ENCODE results near the gene KLHL40. TPM values are rescaled to one million over a fixed set of nuclear protein-coding genes. Genes with fewer than 3 reads are reported as not detected.

The KLHL40 gene
- total RNA-seq, 4 donors from 2014 or later = 0.27 TPM; not detected in 3

- Histone ChIP-seq H3K4me3 (no peak overlapping the region), H3K27me3 (peaks cover 14% of the 10 kb centered on the region), H3K27ac (no peak overlapping the region), H3K9me3 (no peaks in the 10 kb centered on the region), H3K36me3 (no peaks in the 10 kb centered on the region), H3K4me1 (peaks cover 0 to 16% (median 4%) of the 10 kb centered on the region in 4 donors)
- intact Hi-C loops (cut with DNase I; ENCODE audit: low total_unique reads) = no loop called here
- WGBS, 2 donors (ENCODE audit: low coverage in 1 of 2) = 81 to 83% methylated on average over 3 to 22 of the region's 22 CpGs
- TF ChIP-seq POLR2A (IDR thresholded peaks at IDR 0.05) = no peak
- TF ChIP-seq CTCF (IDR thresholded peaks at IDR 0.05) = no peak
- TF ChIP-seq EP300 (IDR thresholded peaks at IDR 0.05; ENCODE audit: low read depth) = no peak
- TF ChIP-seq POLR2AphosphoS5 (IDR thresholded peaks at IDR 0.05) = no peak
- in situ Hi-C loops (cut with MboI; ENCODE audit: low pct_ligation_motif_present in 1 of 4, low pct_unique_long_range_greater_than_20kb in 1 of 4, low sequenced_read_pairs in 3 of 4) = no loop called here
- no peak for DNase-seq
These were observed 3.4 kb downstream of the KLHL40 start for GRCh38 chr3:42688487-42689420.

- in situ Hi-C loops (cut with MboI; ENCODE audit: low pct_ligation_motif_present in 1 of 4, low pct_unique_long_range_greater_than_20kb in 1 of 4, low sequenced_read_pairs in 3 of 4) = no loop called here
These were observed 4.2 kb downstream of the KLHL40 start for GRCh38 chr3:42689421-42690014.

GRCh38 chr3:42690191-42690590, 4.9 kb downstream of the KLHL40 start:
- no peak overlapping the region for H3K4me3 ChIP-seq
- no peaks in the 10 kb centered on the region for H3K9me3 ChIP-seq
- WGBS, 2 donors (ENCODE audit: low coverage in 1 of 2) = 54 to 76% methylated on average over 7 of the region's 7 CpGs
- intact Hi-C loops (cut with DNase I; ENCODE audit: low total_unique reads) = no loop called here
- H3K36me3 ChIP-seq = no peaks in the 10 kb centered on the region
- peaks cover 0 to 6% (median 3%) of the 10 kb centered on the region in 4 donors for H3K4me1 ChIP-seq
- no peak for TF ChIP-seq POLR2A (IDR thresholded peaks at IDR 0.05)
- no peak for TF ChIP-seq CTCF (IDR thresholded peaks at IDR 0.05)
- TF ChIP-seq EP300 (IDR thresholded peaks at IDR 0.05; ENCODE audit: low read depth) = no peak
- TF ChIP-seq POLR2AphosphoS5 (IDR thresholded peaks at IDR 0.05) = no peak
- H3K27ac ChIP-seq = no peak overlapping the region
- in situ Hi-C loops (cut with MboI; ENCODE audit: low pct_ligation_motif_present in 1 of 4, low pct_unique_long_range_greater_than_20kb in 1 of 4, low sequenced_read_pairs in 3 of 4) = no loop called here
- peaks cover 14% of the 10 kb centered on the region for H3K27me3 ChIP-seq
- no peak for DNase-seq

More at GRCh38 chr3:42689421-42690014, 4.2 kb downstream of the KLHL40 start:
- H3K4me3 ChIP-seq = no peak overlapping the region
- 75 to 77% methylated on average over 4 to 9 of the region's 9 CpGs for WGBS, 2 donors (ENCODE audit: low coverage in 1 of 2)
- no peak for DNase-seq
- H3K9me3 ChIP-seq = no peaks in the 10 kb centered on the region
- H3K27ac ChIP-seq = no peak overlapping the region
- H3K36me3 ChIP-seq = no peaks in the 10 kb centered on the region
- H3K27me3 ChIP-seq = peaks cover 14% of the 10 kb centered on the region
- TF ChIP-seq POLR2A (IDR thresholded peaks at IDR 0.05) (no peak), CTCF (IDR thresholded peaks at IDR 0.05) (no peak)
- intact Hi-C loops (cut with DNase I; ENCODE audit: low total_unique reads) = no loop called here
- H3K4me1 ChIP-seq = peaks cover 0 to 10% (median 3%) of the 10 kb centered on the region in 4 donors
